GM21360 (cell line): Measurements from ENCODE around the gene KLHDC8A.
"Not testable (repeated sequence)": the region's sequence is repeated elsewhere in the genome, so short reads cannot be mapped to it uniquely, and the experiment has no call there.

Experiments used
- ATAC-seq: cut with Tn5 transposase; IDR thresholded peaks from one replicate; pipeline ENCODE4 v1.9.1; 2021; ENCODE audit warnings: mild to moderate bottlenecking, moderate library complexity; ENCODE audit not compliant: unreplicated experiment

Gene KLHDC8A

GRCh38 chr1:205301205-205301821 is 55.4 kb downstream of the KLHDC8A start:
- ATAC-seq: no peak

GRCh38 chr1:205300149-205300548 is 56.6 kb downstream of the KLHDC8A start:
- ATAC-seq: no peak

GRCh38 chr1:205298191-205298994 is 58.3 kb downstream of the KLHDC8A start:
- ATAC-seq: no peak

GRCh38 chr1:205297546-205298177 is 59.1 kb downstream of the KLHDC8A start:
- ATAC-seq: not testable (repeated sequence)

- no peak for ATAC-seq
Measured at GRCh38 chr1:205296154-205296553, 60.6 kb downstream of the KLHDC8A start.

- ATAC-seq: no peak
Measured at GRCh38 chr1:205294934-205295333, 61.8 kb downstream of the KLHDC8A start.

GRCh38 chr1:205294175-205294917 is 62.4 kb downstream of the KLHDC8A start:
- ATAC-seq: no peak

- no peak for ATAC-seq
Measured at GRCh38 chr1:205293350-205294074, 63.2 kb downstream of the KLHDC8A start.

GRCh38 chr1:205291596-205291995 is 65.1 kb downstream of the KLHDC8A start:
- no peak for ATAC-seq

- ATAC-seq: peak; percentile 71
Measured at GRCh38 chr1:205287767-205288559, 68.8 kb downstream of the KLHDC8A start.

- ATAC-seq: no peak
Measured at GRCh38 chr1:205287076-205287475, 69.6 kb downstream of the KLHDC8A start.

- ATAC-seq: peak; percentile 29
Measured at GRCh38 chr1:205286335-205286950, 70.3 kb downstream of the KLHDC8A start.
